GM10266 (cell line): ENCODE data around the gene PCDHA3.
"Not testable (repeated sequence)": the region's sequence is repeated elsewhere in the genome, so short reads cannot be mapped to it uniquely, and the experiment has no call there.

Experiments used
- DNase-seq: peaks from one replicate; pipeline ENCODE4 v3.0.0; 2012; ENCODE audit errors: extremely low spot score
- CTCF ChIP-seq: IDR thresholded peaks from 2 replicates; pipeline ENCODE4 v1.5.1; 2012; ENCODE audit warnings: mild to moderate bottlenecking, low read depth; ENCODE audit not compliant: control insufficient read depth, insufficient read depth; ENCODE audit errors: missing control alignments

The PCDHA3 gene

GRCh38 chr5:140842798-140843733, 42.2 kb downstream of the PCDHA3 start:
- no peak for DNase-seq
- no peak for TF ChIP-seq CTCF

DNA sequence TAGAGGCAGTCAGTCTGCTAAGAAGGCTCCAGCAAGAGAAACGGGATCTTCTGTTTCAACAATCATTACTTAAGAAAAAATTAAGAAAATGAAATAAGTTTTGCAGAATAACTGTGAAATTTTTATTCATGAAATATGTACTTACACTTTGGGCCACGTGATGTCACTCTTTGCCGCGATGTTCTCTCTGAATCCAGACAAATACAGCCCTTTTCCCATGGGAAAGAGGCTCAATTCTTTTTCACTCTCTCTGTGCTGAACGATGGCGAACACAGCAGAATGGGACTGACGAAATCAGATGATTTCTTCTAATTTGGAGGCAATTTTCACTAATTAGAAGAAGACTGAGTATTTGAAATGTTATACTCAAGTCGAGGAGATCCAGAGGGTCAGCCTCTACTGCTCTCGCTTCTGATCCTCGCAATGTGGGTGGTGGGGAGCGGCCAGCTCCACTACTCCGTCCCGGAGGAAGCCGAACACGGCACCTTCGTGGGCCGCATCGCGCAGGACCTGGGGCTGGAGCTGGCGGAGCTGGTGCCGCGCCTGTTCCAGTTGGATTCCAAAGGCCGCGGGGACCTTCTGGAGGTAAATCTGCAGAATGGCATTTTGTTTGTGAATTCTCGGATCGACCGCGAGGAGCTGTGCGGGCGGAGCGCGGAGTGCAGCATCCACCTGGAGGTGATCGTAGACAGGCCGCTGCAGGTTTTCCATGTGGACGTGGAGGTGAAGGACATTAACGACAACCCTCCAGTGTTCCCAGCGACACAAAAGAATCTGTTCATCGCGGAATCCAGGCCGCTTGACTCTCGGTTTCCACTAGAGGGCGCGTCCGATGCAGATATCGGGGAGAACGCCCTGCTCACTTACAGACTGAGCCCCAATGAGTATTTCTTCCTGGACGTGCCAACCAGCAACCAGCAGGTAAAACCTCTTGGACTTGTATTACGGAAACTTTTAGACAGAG, 47.6 kb downstream of the PCDHA3 start, which contains the start of gene PCDHA9:
TSS of gene PCDHA9 (plus strand) at position 244 of the 964 bp plus-strand sequence. CDS start at position 358, 114 bp downstream.
- DNase-seq, result not testable (repeated sequence)

DNA sequence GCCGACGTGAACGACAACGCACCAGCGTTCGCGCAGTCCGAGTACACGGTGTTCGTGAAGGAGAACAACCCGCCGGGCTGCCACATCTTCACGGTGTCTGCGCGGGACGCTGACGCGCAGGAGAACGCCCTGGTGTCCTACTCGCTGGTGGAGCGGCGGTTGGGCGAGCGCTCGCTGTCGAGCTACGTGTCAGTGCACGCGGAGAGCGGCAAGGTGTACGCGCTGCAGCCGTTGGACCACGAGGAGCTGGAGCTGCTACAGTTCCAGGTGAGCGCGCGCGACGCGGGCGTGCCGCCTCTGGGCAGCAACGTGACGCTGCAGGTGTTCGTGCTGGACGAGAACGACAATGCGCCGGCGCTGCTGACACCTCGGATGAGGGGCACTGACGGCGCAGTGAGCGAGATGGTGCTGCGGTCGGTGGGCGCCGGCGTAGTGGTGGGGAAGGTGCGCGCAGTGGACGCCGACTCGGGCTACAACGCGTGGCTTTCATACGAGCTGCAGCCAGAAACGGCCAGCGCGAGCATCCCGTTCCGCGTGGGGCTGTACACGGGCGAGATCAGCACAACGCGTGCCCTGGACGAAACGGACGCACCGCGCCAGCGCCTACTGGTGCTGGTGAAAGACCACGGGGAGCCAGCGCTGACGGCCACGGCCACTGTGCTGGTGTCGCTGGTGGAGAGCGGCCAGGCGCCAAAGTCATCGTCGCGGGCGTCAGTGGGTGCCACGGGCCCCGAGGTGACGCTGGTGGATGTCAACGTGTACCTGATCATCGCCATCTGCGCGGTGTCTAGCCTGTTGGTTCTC, 49.2 kb downstream of the PCDHA3 start:
- not testable (repeated sequence) for DNase-seq
